C4-2B (cell line): ENCODE data around the gene EIF4E3.

Experiments used
- CTCF ChIP-seq: fragments of 450-650 bp; conservative IDR thresholded peaks from 2 replicates; pipeline ENCODE4 v1.5.1; 2017; ENCODE audit warnings: mild to moderate bottlenecking
- ZFX ChIP-seq: fragments of 450-650 bp; IDR thresholded peaks from 2 replicates; pipeline ENCODE4 v1.6.1; 2017

DNA sequence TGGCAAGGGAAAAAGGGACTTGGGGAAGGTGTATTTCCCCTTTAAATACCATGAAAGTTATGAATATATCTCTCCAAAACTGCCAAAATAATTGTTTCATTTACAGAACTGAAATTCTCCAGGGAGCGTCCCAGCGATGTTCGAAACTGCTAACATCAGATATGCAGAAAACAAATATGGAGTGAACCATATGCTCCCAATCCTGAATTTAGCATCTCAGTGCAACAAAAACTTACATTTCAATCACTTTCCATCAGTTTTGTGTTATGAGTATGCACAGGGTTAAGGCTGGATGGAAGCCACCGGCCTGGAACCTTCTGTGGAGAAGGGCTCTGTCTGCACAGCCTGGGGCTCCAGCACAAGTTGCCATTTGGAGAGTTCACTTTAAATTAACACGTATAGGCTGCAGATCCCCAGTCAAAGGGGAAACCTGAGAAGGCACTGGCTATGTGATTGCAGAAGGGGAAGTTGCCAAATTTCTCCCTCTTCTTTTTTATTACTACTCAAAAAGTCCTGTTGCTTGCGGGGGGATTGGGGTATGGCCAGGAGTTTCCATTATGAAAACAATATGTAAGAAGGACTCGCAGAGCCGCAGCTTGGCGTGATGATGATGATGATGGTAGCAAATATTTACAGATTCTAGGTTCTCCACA is 84.7 kb downstream of the EIF4E3 start:
- TF ChIP-seq CTCF (no peak), ZFX (no peak)
